Retina (tissue), 1 donor: ENCODE results near the gene PYDC1.
A peak's percentile ranks its signal among the peaks of the same experiment; 100 is the strongest.
"Not testable (repeated sequence)": the region's sequence is repeated elsewhere in the genome, so short reads cannot be mapped to it uniquely, and the experiment has no call there.

Experiments used
- DNase-seq: peaks from one replicate; pipeline ENCODE4 v3.0.0-alpha.2; 2016

The PYDC1 gene

GRCh38 chr16:31221357-31222160 is 4.6 kb upstream of the PYDC1 start:
- no peak for DNase-seq

GRCh38 chr16:31219154-31219741 is 2.3 kb upstream of the PYDC1 start:
- DNase-seq, result no peak

GRCh38 chr16:31217136-31217530 is 198 bp upstream of the PYDC1 start:
- DNase-seq, result no peak

GRCh38 chr16:31215287-31216162 is 1.4 kb downstream of the PYDC1 start:
- peak; percentile 75 for DNase-seq

GRCh38 chr16:31214708-31215286 is 2.1 kb downstream of the PYDC1 start:
- DNase-seq, result peak; percentile 77

GRCh38 chr16:31213877-31214707 is 2.8 kb downstream of the PYDC1 start, which contains the start of gene TRIM72:
TSS of gene TRIM72 (plus strand) at chr16:31214119. CDS start at chr16:31214739, 620 bp downstream.
- DNase-seq, result no peak

- DNase-seq, result no peak
These were observed 3.6 kb downstream of the PYDC1 start for GRCh38 chr16:31213342-31213741.

GRCh38 chr16:31206776-31207175 is 10.2 kb downstream of the PYDC1 start:
- no peak for DNase-seq

- DNase-seq, result no peak
These were observed 11.9 kb downstream of the PYDC1 start for GRCh38 chr16:31204871-31205666.

- peak; percentile 66 for DNase-seq
These were observed 14.2 kb downstream of the PYDC1 start, which contains the start of gene PYCARD for GRCh38 chr16:31202414-31203375. TSS of gene PYCARD (minus strand) at chr16:31202760. CDS start at chr16:31202690, 70 bp downstream.

- peak; percentile 31 for DNase-seq
These were observed 15.1 kb downstream of the PYDC1 start for GRCh38 chr16:31201582-31202413.

- DNase-seq, result no peak
These were observed 15.9 kb downstream of the PYDC1 start for GRCh38 chr16:31200821-31201568.

GRCh38 chr16:31200111-31200510 is 16.8 kb downstream of the PYDC1 start:
- DNase-seq, result not testable (repeated sequence)

- DNase-seq, result no peak
These were observed 17.4 kb downstream of the PYDC1 start for GRCh38 chr16:31199430-31200041.

GRCh38 chr16:31198207-31198882 is 18.6 kb downstream of the PYDC1 start:
- no peak for DNase-seq

GRCh38 chr16:31196324-31197088 is 20.4 kb downstream of the PYDC1 start:
- DNase-seq, result no peak
